Measurements from ENCODE around the gene SGSM2. TPM values are rescaled to one million over a fixed set of nuclear protein-coding genes. Genes with fewer than 3 reads are reported as not detected.

Gene SGSM2
- total RNA-seq, 4 donors from 2014 or later: 41.0 to 148 (median 70.0) TPM

GRCh38 chr17:2412561-2413021 lies 75.3 kb downstream of the SGSM2 start:
- Histone ChIP-seq H3K4me3 (no peak overlapping the region), H3K36me3 (no peaks in the 10 kb centered on the region), H3K9me3 (no peaks in the 10 kb centered on the region), H3K27ac (peak overlapping the region; percentile 2 to 57 (median 40)), H3K27me3 (no peaks in the 10 kb centered on the region), H3K4me1 (peaks cover 7 to 15% (median 9%) of the 10 kb centered on the region in 4 donors)
- in situ Hi-C loops (cut with MboI; ENCODE audit: low pct_ligation_motif_present in 1 of 4, low pct_unique_long_range_greater_than_20kb in 1 of 4, low sequenced_read_pairs in 3 of 4) (no loop called here), intact Hi-C loops (cut with DNase I; ENCODE audit: low total_unique reads) (no loop called here)
- TF ChIP-seq POLR2AphosphoS5 (IDR thresholded peaks at IDR 0.05) (no peak), CTCF (IDR thresholded peaks at IDR 0.05) (no peak), EP300 (IDR thresholded peaks at IDR 0.05; ENCODE audit: low read depth) (no peak), POLR2A (IDR thresholded peaks at IDR 0.05) (no peak)
- WGBS, 2 donors (ENCODE audit: low coverage in 1 of 2): 55% methylated on average over 2 of the region's 2 CpGs; no CpG with 5 or more reads in 1 of the 2 donors
- DNase-seq: no peak

GRCh38 chr17:2414446-2415064 lies 77.3 kb downstream of the SGSM2 start:
- intact Hi-C loops (cut with DNase I; ENCODE audit: low total_unique reads): no loop called here
- no peak overlapping the region for H3K4me3 ChIP-seq
- no peak overlapping the region for H3K27ac ChIP-seq
- TF ChIP-seq POLR2A (IDR thresholded peaks at IDR 0.05): no peak
- TF ChIP-seq POLR2AphosphoS5 (IDR thresholded peaks at IDR 0.05): no peak
- TF ChIP-seq EP300 (IDR thresholded peaks at IDR 0.05; ENCODE audit: low read depth): no peak
- no peak for TF ChIP-seq CTCF (IDR thresholded peaks at IDR 0.05)
- no peaks in the 10 kb centered on the region for H3K27me3 ChIP-seq
- no peaks in the 10 kb centered on the region for H3K9me3 ChIP-seq
- peaks cover 6 to 20% (median 7%) of the 10 kb centered on the region in 4 donors for H3K4me1 ChIP-seq
- peaks cover 0 to 3% (median 0%) of the 10 kb centered on the region in 4 donors for H3K36me3 ChIP-seq
- DNase-seq: no peak
- 95 to 100% methylated on average over 2 to 22 of the region's 22 CpGs for WGBS, 2 donors (ENCODE audit: low coverage in 1 of 2)
- in situ Hi-C loops (cut with MboI; ENCODE audit: low pct_ligation_motif_present in 1 of 4, low pct_unique_long_range_greater_than_20kb in 1 of 4, low sequenced_read_pairs in 3 of 4): loop anchor here in 2 of 4 donors (5.0 kb wide), 1 partner anchor 32 kb away; no protein-coding TSS in a partner anchor

- WGBS, 2 donors (ENCODE audit: low coverage in 1 of 2): 50 to 86% methylated on average over 2 to 9 of the region's 9 CpGs
- Histone ChIP-seq H3K4me1 (peaks cover 6 to 20% (median 7%) of the 10 kb centered on the region in 4 donors), H3K27me3 (no peaks in the 10 kb centered on the region), H3K4me3 (no peak overlapping the region), H3K27ac (no peak overlapping the region), H3K36me3 (peaks cover 0 to 8% (median under 1%) of the 10 kb centered on the region in 4 donors), H3K9me3 (no peaks in the 10 kb centered on the region)
- DNase-seq: no peak
- in situ Hi-C loops (cut with MboI; ENCODE audit: low pct_ligation_motif_present in 1 of 4, low pct_unique_long_range_greater_than_20kb in 1 of 4, low sequenced_read_pairs in 3 of 4) (loop anchor here in 2 of 4 donors (5.0 kb wide), 1 partner anchor 33 kb away; no protein-coding TSS in a partner anchor), intact Hi-C loops (cut with DNase I; ENCODE audit: low total_unique reads) (no loop called here)
- TF ChIP-seq POLR2A (IDR thresholded peaks at IDR 0.05) (no peak), POLR2AphosphoS5 (IDR thresholded peaks at IDR 0.05) (no peak), CTCF (IDR thresholded peaks at IDR 0.05) (no peak), EP300 (IDR thresholded peaks at IDR 0.05; ENCODE audit: low read depth) (no peak)
Observed at GRCh38 chr17:2415081-2415480, 77.8 kb downstream of the SGSM2 start.

GRCh38 chr17:2416010-2416734 lies 78.9 kb downstream of the SGSM2 start:
- peaks cover 0 to 13% (median 4%) of the 10 kb centered on the region in 4 donors for H3K36me3 ChIP-seq
- in situ Hi-C loops (cut with MboI; ENCODE audit: low pct_ligation_motif_present in 1 of 4, low pct_unique_long_range_greater_than_20kb in 1 of 4, low sequenced_read_pairs in 3 of 4) (loop anchor here in 2 of 4 donors (5.0 kb wide), 1 partner anchor 34 kb away; no protein-coding TSS in a partner anchor), intact Hi-C loops (cut with DNase I; ENCODE audit: low total_unique reads) (loop anchor here (1.0 kb wide), 1 partner anchor 34 kb away; no protein-coding TSS in a partner anchor)
- peaks cover 6 to 24% (median 7%) of the 10 kb centered on the region in 4 donors for H3K4me1 ChIP-seq
- H3K4me3 ChIP-seq: no peak overlapping the region
- peak; percentile 94 for DNase-seq
- H3K27ac ChIP-seq: peak overlapping the region in 3 of 4 donors; percentile 10 to 60 (median 52)
- peak; percentile 96 to 98 (median 98) for TF ChIP-seq CTCF (IDR thresholded peaks at IDR 0.05)
- peak in 2 of 3 donors; percentile 19 to 59 for TF ChIP-seq POLR2AphosphoS5 (IDR thresholded peaks at IDR 0.05)
- TF ChIP-seq POLR2A (IDR thresholded peaks at IDR 0.05): no peak
- no peak for TF ChIP-seq EP300 (IDR thresholded peaks at IDR 0.05; ENCODE audit: low read depth)
- no peaks in the 10 kb centered on the region for H3K9me3 ChIP-seq
- H3K27me3 ChIP-seq: no peaks in the 10 kb centered on the region
- WGBS, 2 donors (ENCODE audit: low coverage in 1 of 2): 31 to 35% methylated on average over 15 to 19 of the region's 19 CpGs
